OCI-LY1 (cell line): ENCODE data around the gene GAD1.

Source experiments
- H2AFZ ChIP-seq: fragments of 200-600 bp; sonication (generic), shearing (Covaris generic); 2 replicates; pipeline ENCODE4 v1.6.0; 2014; ENCODE audit warnings: antibody characterized with exemption, mild to moderate bottlenecking, low read length
- H3F3A ChIP-seq: fragments of 200-600 bp; sonication (generic), shearing (Covaris generic); 2 replicates; pipeline ENCODE4 v1.6.0; 2014; ENCODE audit warnings: mild to moderate bottlenecking, antibody characterized with exemption, low read length, moderate library complexity; ENCODE audit not compliant: insufficient read depth
- H3K27ac ChIP-seq: fragments of 200-600 bp; sonication (generic); 2 replicates; pipeline ENCODE4 v1.5.1; 2014; ENCODE audit warnings: low read length, mixed run types, mild to moderate bottlenecking, low read depth; ENCODE audit not compliant: poor library complexity, severe bottlenecking
- H3K27me3 ChIP-seq: fragments of 200-600 bp; sonication (generic); 2 replicates; pipeline ENCODE4 v1.6.0; 2014; ENCODE audit warnings: antibody characterized with exemption, mild to moderate bottlenecking, low read length, moderate library complexity; ENCODE audit not compliant: insufficient read depth
- H3K36me3 ChIP-seq: fragments of 200-600 bp; sonication (generic); 2 replicates; pipeline ENCODE4 v1.6.1; 2014; ENCODE audit warnings: mild to moderate bottlenecking, antibody characterized with exemption, low read length, moderate library complexity, mixed read lengths; ENCODE audit not compliant: insufficient read depth
- H3K4me1 ChIP-seq: fragments of 200-600 bp; sonication (generic); 2 replicates; pipeline ENCODE4 v1.5.1; 2014; ENCODE audit warnings: mild to moderate bottlenecking, low read length, moderate library complexity; ENCODE audit not compliant: insufficient read depth, severe bottlenecking
- H3K4me2 ChIP-seq: fragments of 200-600 bp; sonication (generic), shearing (Covaris generic); 2 replicates; pipeline ENCODE4 v1.6.1; 2014; ENCODE audit warnings: low read length
- H3K4me3 ChIP-seq: fragments of 200-600 bp; sonication (generic); 2 replicates; pipeline ENCODE4 v1.5.1; 2014; ENCODE audit warnings: low read length, low read depth, mild to moderate bottlenecking, mixed read lengths; ENCODE audit not compliant: poor library complexity, severe bottlenecking
- H3K79me2 ChIP-seq: fragments of 200-600 bp; shearing (Covaris generic); 2 replicates; pipeline ENCODE4 v1.6.1; 2016; ENCODE audit warnings: mixed run types, low read length, mixed read lengths; ENCODE audit not compliant: insufficient read depth
- H3K9ac ChIP-seq: fragments of 200-600 bp; sonication (generic), shearing (Covaris generic); 2 replicates; pipeline ENCODE4 v1.6.1; 2014; ENCODE audit warnings: mild to moderate bottlenecking, low read length, mixed read lengths
- H3K9me2 ChIP-seq: fragments of 200-600 bp; sonication (generic), shearing (Covaris generic); 2 replicates; pipeline ENCODE4 v1.6.1; 2014; ENCODE audit warnings: low read depth, mild to moderate bottlenecking, low read length, mixed read lengths
- H3K9me3 ChIP-seq: fragments of 200-600 bp; shearing (Covaris generic); 2 replicates; pipeline ENCODE4 v1.6.1; 2014; ENCODE audit warnings: low read length, mixed read lengths
- H4K20me1 ChIP-seq: fragments of 200-600 bp; sonication (generic), shearing (Covaris generic); 2 replicates; pipeline ENCODE4 v1.6.0; 2016; ENCODE audit warnings: mild to moderate bottlenecking, low read length; ENCODE audit not compliant: insufficient read depth
- CTCF ChIP-seq: fragments of 200-600 bp; sonication (generic), shearing (Covaris generic); IDR thresholded peaks from 2 replicates; pipeline ENCODE4 v1.5.1; 2017; ENCODE audit warnings: mild to moderate bottlenecking, antibody characterized with exemption, low read length, moderate library complexity, mixed read lengths
- EZH2 ChIP-seq: fragments of 200-600 bp; sonication (generic), shearing (Covaris generic); IDR thresholded peaks from 2 replicates; pipeline ENCODE4 v1.8.0; 2017; ENCODE audit warnings: borderline replicate concordance, mixed run types, mild to moderate bottlenecking, antibody characterized with exemption, low read length, moderate library complexity, mixed read lengths

Gene GAD1

GRCh38 chr2:170830166-170830565 lies 13.5 kb downstream of the GAD1 start:
- no peak overlapping the region for H3K27ac ChIP-seq
- no peaks in the 10 kb centered on the region for H3K9me3 ChIP-seq
- TF ChIP-seq EZH2: no peak
- TF ChIP-seq CTCF: no peak
- no peaks in the 10 kb centered on the region for H3K36me3 ChIP-seq
- no peak overlapping the region for H3K9ac ChIP-seq
- no peaks in the 10 kb centered on the region for H3F3A ChIP-seq
- no peak overlapping the region for H2AFZ ChIP-seq
- no peaks in the 10 kb centered on the region for H4K20me1 ChIP-seq
- H3K9me2 ChIP-seq: no peaks in the 10 kb centered on the region
- no peak overlapping the region for H3K4me2 ChIP-seq
- no peak overlapping the region for H3K4me3 ChIP-seq
- H3K79me2 ChIP-seq: no peaks in the 10 kb centered on the region
- H3K4me1 ChIP-seq: no peaks in the 10 kb centered on the region
- H3K27me3 ChIP-seq: 0 out of 2 replicates have a peak, but pooled peaks cover 5% of the 10 kb centered on the region

DNA sequence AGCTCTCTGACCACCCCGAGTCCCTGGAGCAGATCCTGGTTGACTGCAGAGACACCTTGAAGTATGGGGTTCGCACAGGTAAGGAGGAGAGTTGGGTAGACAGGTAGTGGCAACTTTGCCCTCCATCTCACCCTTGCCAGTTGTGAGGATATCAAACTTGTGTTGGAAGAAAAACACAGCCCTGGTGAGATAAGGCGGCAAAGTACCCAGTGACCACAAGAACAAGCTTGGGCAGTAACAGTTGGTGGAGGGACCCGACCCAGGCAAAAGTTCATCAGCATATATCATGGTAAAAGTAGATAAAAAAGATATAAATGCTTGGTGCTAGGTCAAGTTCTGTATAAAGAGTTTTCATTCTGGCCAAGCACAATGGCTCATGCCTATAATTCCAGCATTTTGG lies 14.4 kb downstream of the GAD1 start:
- no peaks in the 10 kb centered on the region for H4K20me1 ChIP-seq
- H3K27me3 ChIP-seq: 0 out of 2 replicates have a peak, but pooled peaks cover 5% of the 10 kb centered on the region
- no peaks in the 10 kb centered on the region for H3K79me2 ChIP-seq
- no peaks in the 10 kb centered on the region for H3K4me1 ChIP-seq
- H3K4me2 ChIP-seq: no peak overlapping the region
- H2AFZ ChIP-seq: no peak overlapping the region
- H3F3A ChIP-seq: no peaks in the 10 kb centered on the region
- H3K4me3 ChIP-seq: no peak overlapping the region
- no peaks in the 10 kb centered on the region for H3K9me2 ChIP-seq
- H3K9ac ChIP-seq: no peak overlapping the region
- no peaks in the 10 kb centered on the region for H3K36me3 ChIP-seq
- H3K27ac ChIP-seq: no peak overlapping the region
- H3K9me3 ChIP-seq: no peaks in the 10 kb centered on the region
- no peak for TF ChIP-seq EZH2

GRCh38 chr2:170836027-170836426 lies 19.3 kb downstream of the GAD1 start:
- Histone ChIP-seq H3K4me2 (no peak overlapping the region), H3K4me3 (no peak overlapping the region), H3K9me3 (no peaks in the 10 kb centered on the region), H3K4me1 (no peaks in the 10 kb centered on the region), H3F3A (no peaks in the 10 kb centered on the region), H3K9me2 (no peaks in the 10 kb centered on the region), H3K27me3 (no peaks in the 10 kb centered on the region), H2AFZ (no peak overlapping the region), H3K27ac (no peak overlapping the region), H3K36me3 (no peaks in the 10 kb centered on the region), H3K9ac (no peak overlapping the region), H3K79me2 (no peaks in the 10 kb centered on the region), H4K20me1 (no peaks in the 10 kb centered on the region)
- TF ChIP-seq EZH2 (no peak), CTCF (no peak)

GRCh38 chr2:170840717-170841210 lies 24.1 kb downstream of the GAD1 start:
- Histone ChIP-seq H3K9me3 (no peaks in the 10 kb centered on the region), H3K9me2 (no peaks in the 10 kb centered on the region), H3K36me3 (no peaks in the 10 kb centered on the region), H3K9ac (no peak overlapping the region), H3K4me2 (no peak overlapping the region), H3K27ac (no peak overlapping the region), H3F3A (no peaks in the 10 kb centered on the region), H2AFZ (no peak overlapping the region), H3K27me3 (no peaks in the 10 kb centered on the region), H4K20me1 (no peaks in the 10 kb centered on the region), H3K4me1 (no peaks in the 10 kb centered on the region), H3K79me2 (no peaks in the 10 kb centered on the region), H3K4me3 (no peak overlapping the region)
- TF ChIP-seq CTCF: no peak
